Astrocyte (in vitro differentiated cells and primary cell): ENCODE results near the gene COL4A6.

Source experiments
- EZH2 ChIP-seq: IDR thresholded peaks from 2 replicates; pipeline ENCODE4 v1.6.1; 2012; ENCODE audit warnings: mild to moderate bottlenecking, low read length, inconsistent platforms; ENCODE audit not compliant: insufficient read depth
- TF ChIP-seq, protein P1 (sequence below): IDR thresholded peaks from 2 replicates; pipeline ENCODE4 v1.5.1; 2011; ENCODE audit warnings: low read depth, mild to moderate bottlenecking, inconsistent platforms, low read length, moderate library complexity; ENCODE audit not compliant: insufficient read depth

DNA sequence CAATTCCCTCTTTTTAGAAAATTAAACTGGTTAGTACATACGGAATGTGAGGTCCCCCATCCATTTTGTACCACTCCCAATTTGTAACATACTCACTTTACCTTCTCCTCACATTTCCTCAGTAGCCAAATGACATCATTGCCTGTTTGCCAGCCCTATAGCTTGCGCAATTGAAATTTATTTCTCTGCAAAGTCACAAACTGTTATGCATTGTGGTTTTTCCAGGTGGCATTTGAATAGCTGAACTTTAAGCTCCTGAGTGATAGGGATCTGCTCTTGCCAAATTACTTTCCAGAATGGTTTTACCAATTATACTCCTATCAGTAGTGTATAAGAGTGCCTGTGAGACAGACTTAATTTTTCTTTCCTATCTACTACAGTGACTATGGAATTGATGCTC is 9.1 kb upstream of the COL4A6 start:
- TF ChIP-seq, protein P1, sequence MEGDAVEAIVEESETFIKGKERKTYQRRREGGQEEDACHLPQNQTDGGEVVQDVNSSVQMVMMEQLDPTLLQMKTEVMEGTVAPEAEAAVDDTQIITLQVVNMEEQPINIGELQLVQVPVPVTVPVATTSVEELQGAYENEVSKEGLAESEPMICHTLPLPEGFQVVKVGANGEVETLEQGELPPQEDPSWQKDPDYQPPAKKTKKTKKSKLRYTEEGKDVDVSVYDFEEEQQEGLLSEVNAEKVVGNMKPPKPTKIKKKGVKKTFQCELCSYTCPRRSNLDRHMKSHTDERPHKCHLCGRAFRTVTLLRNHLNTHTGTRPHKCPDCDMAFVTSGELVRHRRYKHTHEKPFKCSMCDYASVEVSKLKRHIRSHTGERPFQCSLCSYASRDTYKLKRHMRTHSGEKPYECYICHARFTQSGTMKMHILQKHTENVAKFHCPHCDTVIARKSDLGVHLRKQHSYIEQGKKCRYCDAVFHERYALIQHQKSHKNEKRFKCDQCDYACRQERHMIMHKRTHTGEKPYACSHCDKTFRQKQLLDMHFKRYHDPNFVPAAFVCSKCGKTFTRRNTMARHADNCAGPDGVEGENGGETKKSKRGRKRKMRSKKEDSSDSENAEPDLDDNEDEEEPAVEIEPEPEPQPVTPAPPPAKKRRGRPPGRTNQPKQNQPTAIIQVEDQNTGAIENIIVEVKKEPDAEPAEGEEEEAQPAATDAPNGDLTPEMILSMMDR = no peak
- TF ChIP-seq EZH2 = no peak
